ENCODE measurements around the gene SPRN.

Gene SPRN

DNA sequence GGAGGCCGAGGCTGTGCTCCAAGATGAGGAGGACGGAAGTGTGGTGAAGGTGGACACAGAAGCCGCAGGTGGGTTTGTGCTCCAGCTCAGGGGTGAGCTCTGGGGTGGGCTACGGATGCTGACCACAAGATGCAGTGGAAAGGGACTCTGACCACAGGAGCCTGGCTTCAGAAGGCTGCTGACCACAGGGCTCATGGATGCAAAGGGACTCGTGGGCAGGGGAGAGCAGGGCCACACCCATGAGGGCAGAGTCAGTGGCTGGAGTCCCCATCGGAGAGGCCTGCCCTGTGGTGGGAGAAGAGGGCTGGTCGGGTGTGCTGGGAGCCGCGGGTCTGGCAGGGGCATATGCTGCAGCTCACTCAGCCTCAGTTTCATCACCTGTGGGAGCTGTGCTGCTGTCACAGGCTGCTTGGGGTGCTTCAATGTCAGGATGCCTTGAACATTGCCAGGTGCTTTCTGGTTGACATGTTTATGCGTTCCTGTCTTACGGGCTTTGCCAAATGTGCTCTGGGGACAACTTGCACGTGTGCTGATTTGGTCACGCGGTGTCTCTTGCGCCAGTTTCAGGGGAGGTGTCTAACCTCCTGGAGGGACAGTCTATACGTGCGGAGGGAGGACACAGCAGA, 43.0 kb upstream of the SPRN start:
- Histone ChIP-seq H3F3A (ENCODE audit: insufficient read depth, low read length) (no peaks in the 10 kb centered on the region), H3K36me3 (replicated peaks; ENCODE audit: insufficient read depth, low read length) (no peaks in the 10 kb centered on the region), H3K4me3 (ENCODE audit: low read length) (no peak overlapping the region), H3K27me3 (replicated peaks; ENCODE audit: insufficient read depth, low read length) (no peaks in the 10 kb centered on the region), H4K20me1 (ENCODE audit: insufficient read depth, low read length) (no peaks in the 10 kb centered on the region), H3K4me2 (ENCODE audit: low read depth, low read length) (no peak overlapping the region), H3K4me1 (ENCODE audit: low read length) (no peaks in the 10 kb centered on the region), H3K9ac (ENCODE audit: low read length) (no peak overlapping the region), H3K79me2 (ENCODE audit: low read length) (no peaks in the 10 kb centered on the region), H2AFZ (ENCODE audit: low read length) (no peak overlapping the region), H3K27ac (ENCODE audit: low read length) (no peak overlapping the region), H3K9me3 (replicated peaks; ENCODE audit: insufficient read depth, low read length) (no peaks in the 10 kb centered on the region), H3K9me2 (replicated peaks; ENCODE audit: insufficient read depth, low read length) (no peaks in the 10 kb centered on the region)
- TF ChIP-seq EZH2 (optimal IDR thresholded peaks at IDR 0.05; ENCODE audit: low read depth, low read length) (no peak), EZH2phosphoT487 (IDR thresholded peaks at IDR 0.05; ENCODE audit: low read length) (no peak)
- TF ChIP-seq, protein P1, sequence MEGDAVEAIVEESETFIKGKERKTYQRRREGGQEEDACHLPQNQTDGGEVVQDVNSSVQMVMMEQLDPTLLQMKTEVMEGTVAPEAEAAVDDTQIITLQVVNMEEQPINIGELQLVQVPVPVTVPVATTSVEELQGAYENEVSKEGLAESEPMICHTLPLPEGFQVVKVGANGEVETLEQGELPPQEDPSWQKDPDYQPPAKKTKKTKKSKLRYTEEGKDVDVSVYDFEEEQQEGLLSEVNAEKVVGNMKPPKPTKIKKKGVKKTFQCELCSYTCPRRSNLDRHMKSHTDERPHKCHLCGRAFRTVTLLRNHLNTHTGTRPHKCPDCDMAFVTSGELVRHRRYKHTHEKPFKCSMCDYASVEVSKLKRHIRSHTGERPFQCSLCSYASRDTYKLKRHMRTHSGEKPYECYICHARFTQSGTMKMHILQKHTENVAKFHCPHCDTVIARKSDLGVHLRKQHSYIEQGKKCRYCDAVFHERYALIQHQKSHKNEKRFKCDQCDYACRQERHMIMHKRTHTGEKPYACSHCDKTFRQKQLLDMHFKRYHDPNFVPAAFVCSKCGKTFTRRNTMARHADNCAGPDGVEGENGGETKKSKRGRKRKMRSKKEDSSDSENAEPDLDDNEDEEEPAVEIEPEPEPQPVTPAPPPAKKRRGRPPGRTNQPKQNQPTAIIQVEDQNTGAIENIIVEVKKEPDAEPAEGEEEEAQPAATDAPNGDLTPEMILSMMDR (IDR thresholded peaks at IDR 0.05; ENCODE audit: low read length), result no peak
- no peak for DNase-seq

DNA sequence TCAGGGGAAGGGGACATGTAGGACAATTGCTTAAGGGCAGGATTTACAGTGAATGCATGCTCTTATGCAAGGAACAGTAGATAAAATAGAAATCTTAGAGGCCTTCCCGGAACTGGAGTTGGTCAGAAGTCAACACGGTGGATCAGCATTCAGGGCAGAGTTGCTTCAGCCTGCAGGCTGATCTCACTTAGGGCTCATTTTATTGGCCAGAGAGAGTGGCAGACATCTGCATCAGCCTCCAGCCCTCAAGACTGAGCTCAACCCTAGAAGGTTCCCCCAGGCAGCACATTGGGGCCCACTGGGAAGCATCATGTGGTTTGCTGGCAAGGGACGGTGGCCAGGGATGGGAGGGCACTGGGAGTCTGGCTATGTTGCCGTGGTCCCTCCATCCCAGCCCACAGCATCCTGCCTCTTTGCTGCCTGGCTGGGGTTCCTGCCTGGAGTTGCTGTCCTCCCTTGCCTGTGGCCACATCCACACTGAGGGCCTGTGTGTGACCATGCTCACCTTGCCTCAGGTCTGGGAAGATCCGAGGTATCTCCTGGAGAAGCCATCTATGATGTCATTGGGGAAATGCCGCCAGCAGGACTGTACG, 42.4 kb upstream of the SPRN start:
- Histone ChIP-seq H3K4me1 (ENCODE audit: low read length) (no peaks in the 10 kb centered on the region), H3K9me3 (replicated peaks; ENCODE audit: insufficient read depth, low read length) (no peaks in the 10 kb centered on the region), H3K9me2 (replicated peaks; ENCODE audit: insufficient read depth, low read length) (no peaks in the 10 kb centered on the region), H3K4me2 (ENCODE audit: low read depth, low read length) (no peak overlapping the region), H3K27ac (ENCODE audit: low read length) (no peak overlapping the region), H3K79me2 (ENCODE audit: low read length) (no peaks in the 10 kb centered on the region), H3K27me3 (replicated peaks; ENCODE audit: insufficient read depth, low read length) (no peaks in the 10 kb centered on the region), H2AFZ (ENCODE audit: low read length) (no peak overlapping the region), H3K4me3 (ENCODE audit: low read length) (no peak overlapping the region), H3F3A (ENCODE audit: insufficient read depth, low read length) (no peaks in the 10 kb centered on the region), H4K20me1 (ENCODE audit: insufficient read depth, low read length) (no peaks in the 10 kb centered on the region), H3K9ac (ENCODE audit: low read length) (no peak overlapping the region), H3K36me3 (replicated peaks; ENCODE audit: insufficient read depth, low read length) (no peaks in the 10 kb centered on the region)
- no peak for TF ChIP-seq EZH2 (optimal IDR thresholded peaks at IDR 0.05; ENCODE audit: low read depth, low read length)
- no peak for TF ChIP-seq EZH2phosphoT487 (IDR thresholded peaks at IDR 0.05; ENCODE audit: low read length)
- TF ChIP-seq, protein P1 (IDR thresholded peaks at IDR 0.05; ENCODE audit: low read length), result no peak
- no peak for DNase-seq

DNA sequence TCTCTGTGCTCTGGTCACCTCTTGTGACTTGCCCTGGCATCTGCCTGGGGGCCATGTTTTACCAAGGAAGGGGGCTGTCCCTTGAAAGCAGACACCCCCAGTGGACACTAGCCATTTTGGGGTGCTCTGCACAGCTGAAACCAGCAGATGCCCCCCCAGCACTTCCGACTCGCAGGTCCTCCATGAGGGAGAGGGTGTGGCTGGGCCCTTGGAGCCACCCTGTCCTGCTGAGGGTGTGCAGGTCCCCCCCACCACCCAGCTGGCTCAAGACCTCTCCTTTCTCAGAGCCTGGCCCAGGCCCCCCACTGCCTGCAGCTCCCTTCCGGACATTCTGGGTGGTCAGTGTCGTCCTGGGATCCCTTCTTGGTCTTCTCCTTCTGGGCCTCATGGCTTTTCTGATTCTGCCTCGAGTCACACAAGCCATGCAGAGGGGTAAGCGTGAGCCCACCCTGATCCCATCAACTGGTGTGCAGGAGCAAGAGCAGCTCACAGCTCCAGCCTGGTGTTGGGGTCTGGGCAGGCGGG, 41.6 kb upstream of the SPRN start:
- no peaks in the 10 kb centered on the region for H3K27me3 ChIP-seq (replicated peaks; ENCODE audit: insufficient read depth, low read length)
- no peaks in the 10 kb centered on the region for H3K9me3 ChIP-seq (replicated peaks; ENCODE audit: insufficient read depth, low read length)
- no peaks in the 10 kb centered on the region for H3K79me2 ChIP-seq (ENCODE audit: low read length)

More for the DNA sequence above, 41.6 kb upstream of the SPRN start:
- Histone ChIP-seq H3K27ac (ENCODE audit: low read length) (no peak overlapping the region), H3K4me2 (ENCODE audit: low read depth, low read length) (no peak overlapping the region), H3K4me1 (ENCODE audit: low read length) (no peaks in the 10 kb centered on the region), H4K20me1 (ENCODE audit: insufficient read depth, low read length) (no peaks in the 10 kb centered on the region), H3K36me3 (replicated peaks; ENCODE audit: insufficient read depth, low read length) (no peaks in the 10 kb centered on the region), H3K9ac (ENCODE audit: low read length) (no peak overlapping the region), H2AFZ (ENCODE audit: low read length) (no peak overlapping the region), H3F3A (ENCODE audit: insufficient read depth, low read length) (no peaks in the 10 kb centered on the region), H3K4me3 (ENCODE audit: low read length) (no peak overlapping the region), H3K9me2 (replicated peaks; ENCODE audit: insufficient read depth, low read length) (no peaks in the 10 kb centered on the region)
- no peak for DNase-seq
- TF ChIP-seq EZH2phosphoT487 (IDR thresholded peaks at IDR 0.05; ENCODE audit: low read length) (no peak), EZH2 (optimal IDR thresholded peaks at IDR 0.05; ENCODE audit: low read depth, low read length) (no peak)
- TF ChIP-seq, protein P1 (IDR thresholded peaks at IDR 0.05; ENCODE audit: low read length), result no peak
